Right ventricle myocardium superior (tissue), 1 donor: ENCODE measurements around the gene ZNF567. TPM values are rescaled to one million over a fixed set of nuclear protein-coding genes. Genes with fewer than 3 reads are reported as not detected.
"Not testable (repeated sequence)": the region's sequence is repeated elsewhere in the genome, so short reads cannot be mapped to it uniquely, and the experiment has no call there.

ENCODE experiments used
- ATAC-seq: fragments of 200-7000 bp; cut with Tn5 transposase; one replicate; pipeline ENCODE4 v1.9.1; 2020; ENCODE audit warnings: mild to moderate bottlenecking; ENCODE audit not compliant: poor library complexity
- DNase-seq: peaks from one replicate; pipeline ENCODE4 v3.0.0-alpha.2; 2020
- intact Hi-C: fragments of 100-400 bp; cut with DNase I; formaldehyde crosslinking; loops from one replicate; pipeline ENCODE4 v1.11.2; 2022
- long read RNA-seq: library from polyadenylated mRNA; unstranded; transcript quantifications from one replicate; pipeline ENCODE4 v2.0.0, GENCODE V29; 2021
- total RNA-seq: library from RNA; stranded (reverse); fragmentation: NEBNext Ultra II Directional; extraction: Animal tissue kit (Norgen Biotek cat#: 25700); gene quantifications from one replicate; pipeline ENCODE4 v1.2.1, GENCODE V29; 2021
- donor health status: DM: no; HTN: yes; CAD: no; lungs with severe emphysema.

ZNF567 gene
- total RNA-seq, result 3.1 TPM
- long read RNA-seq, partial matches to known transcripts, result 0 of 6 reads
- long read RNA-seq, other reads (novel, unspliced or antisense), result 5 of 6 reads

- peak; percentile 99 for ATAC-seq
- intact Hi-C loops, result loop anchor here (5.0 kb wide), 1 partner anchor 115 kb away; the partner anchor contains the start of gene ZNF529
- peak; percentile 99 for DNase-seq
Observed at GRCh38 chr19:36687214-36688056, at the start of gene ZNF567. Gene ZNF567 (plus strand): TSS chr19:36687612. CDS start chr19:36694868, 7,256 bp downstream.

GRCh38 chr19:36638862-36639510 is 48.4 kb upstream of the ZNF567 start:
- DNase-seq (no peak), ATAC-seq (no peak)
- intact Hi-C loops, result no loop called here

- ATAC-seq (no peak), DNase-seq (no peak)
- intact Hi-C loops, result no loop called here
Observed at GRCh38 chr19:36646746-36647145, 40.7 kb upstream of the ZNF567 start.

GRCh38 chr19:36652958-36653357 is 34.5 kb upstream of the ZNF567 start:
- intact Hi-C loops, result no loop called here
- ATAC-seq, result peak; percentile 68
- DNase-seq, result no peak

GRCh38 chr19:36665832-36666231 is 21.6 kb upstream of the ZNF567 start:
- DNase-seq (no peak), ATAC-seq (no peak)
- intact Hi-C loops, result no loop called here

GRCh38 chr19:36668646-36669045 is 18.8 kb upstream of the ZNF567 start:
- ATAC-seq, result no peak
- intact Hi-C loops, result no loop called here
- DNase-seq, result no peak

GRCh38 chr19:36672368-36672767 is 15.0 kb upstream of the ZNF567 start:
- ATAC-seq, result peak; percentile 63
- DNase-seq, result no peak
- intact Hi-C loops, result no loop called here

- ATAC-seq, result no peak
- DNase-seq, result no peak
- intact Hi-C loops, result no loop called here
Observed at GRCh38 chr19:36674201-36674600, 13.2 kb upstream of the ZNF567 start.

GRCh38 chr19:36679455-36679854 is 8.0 kb upstream of the ZNF567 start:
- DNase-seq (no peak), ATAC-seq (no peak)
- intact Hi-C loops, result no loop called here

- intact Hi-C loops, result loop anchor here (5.0 kb wide), 1 partner anchor 114 kb away; the partner anchor contains the start of gene ZNF529
- ATAC-seq (no peak), DNase-seq (no peak)
Observed at GRCh38 chr19:36685835-36686234, 1.6 kb upstream of the ZNF567 start.

GRCh38 chr19:36686365-36687213 is 823 bp upstream of the ZNF567 start:
- intact Hi-C loops, result loop anchor here (5.0 kb wide), 1 partner anchor 114 kb away; the partner anchor contains the start of gene ZNF529
- peak; percentile 51 for DNase-seq
- peak; percentile 30 for ATAC-seq

- DNase-seq (no peak), ATAC-seq (no peak)
- intact Hi-C loops, result loop anchor here (5.0 kb wide), 1 partner anchor 116 kb away; the partner anchor contains the start of gene ZNF529
Observed at GRCh38 chr19:36688058-36688457, 646 bp downstream of the ZNF567 start.

- DNase-seq (no peak), ATAC-seq (no peak)
- intact Hi-C loops, result no loop called here
Observed at GRCh38 chr19:36707134-36707533, 19.7 kb downstream of the ZNF567 start.

- ATAC-seq (no peak), DNase-seq (no peak)
- intact Hi-C loops, result no loop called here
Observed at GRCh38 chr19:36709423-36709822, 22.0 kb downstream of the ZNF567 start.

GRCh38 chr19:36719687-36720556 is 32.5 kb downstream of the ZNF567 start:
- ATAC-seq (no peak), DNase-seq (no peak)
- intact Hi-C loops, result no loop called here

GRCh38 chr19:36736166-36736565 is 48.8 kb downstream of the ZNF567 start:
- intact Hi-C loops, result loop anchor here (10.0 kb wide), 1 partner anchor 149 kb away; no protein-coding TSS in a partner anchor
- not testable (repeated sequence) for ATAC-seq, DNase-seq

- intact Hi-C loops, result no loop called here
- ATAC-seq (no peak), DNase-seq (no peak)
Observed at GRCh38 chr19:36745870-36746269, 58.5 kb downstream of the ZNF567 start.

- intact Hi-C loops, result no loop called here
- DNase-seq (no peak), ATAC-seq (no peak)
Observed at GRCh38 chr19:36747750-36748149, 60.3 kb downstream of the ZNF567 start.
